ENCODE data around the gene SLC2A1. TPM values are rescaled to one million over a fixed set of nuclear protein-coding genes. Genes with fewer than 3 reads are reported as not detected.
A peak's percentile ranks its signal among the peaks of the same experiment; 100 is the strongest.

The SLC2A1 gene
- total RNA-seq, 2 donors from 2014 or later, result 39.9 to 121 TPM

DNA sequence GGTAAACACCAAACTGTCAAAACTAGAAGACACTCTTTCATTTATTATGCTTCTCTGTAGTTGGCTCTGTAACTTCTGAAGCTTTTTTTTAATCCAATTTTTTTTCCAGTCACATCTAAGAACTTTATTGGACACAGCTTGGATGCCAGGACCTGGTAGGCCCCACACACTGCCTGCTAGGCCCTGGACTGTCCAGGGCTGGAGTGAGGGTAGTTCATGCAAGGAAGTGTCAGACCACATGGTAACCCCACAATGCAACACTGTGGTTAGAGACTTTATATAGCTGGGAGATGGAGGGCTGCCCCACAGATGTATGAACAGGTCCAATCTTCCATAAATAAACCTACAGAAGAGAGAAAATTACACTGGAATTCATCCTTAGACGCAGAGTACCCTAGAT is 7.1 kb downstream of the SLC2A1 start:
- peak in 1 of 2 donors; percentile 33 for ATAC-seq
- no peak for DNase-seq (ENCODE audit: low spot score in 2 of 2)
- H3K27ac Mint-ChIP-seq, result peak overlapping the region in 1 of 2 donors; percentile 81
- peaks cover 7 to 51% of the 10 kb centered on the region in 2 donors for H3K36me3 Mint-ChIP-seq
- no peaks in the 10 kb centered on the region for H3K9me3 Mint-ChIP-seq

DNA sequence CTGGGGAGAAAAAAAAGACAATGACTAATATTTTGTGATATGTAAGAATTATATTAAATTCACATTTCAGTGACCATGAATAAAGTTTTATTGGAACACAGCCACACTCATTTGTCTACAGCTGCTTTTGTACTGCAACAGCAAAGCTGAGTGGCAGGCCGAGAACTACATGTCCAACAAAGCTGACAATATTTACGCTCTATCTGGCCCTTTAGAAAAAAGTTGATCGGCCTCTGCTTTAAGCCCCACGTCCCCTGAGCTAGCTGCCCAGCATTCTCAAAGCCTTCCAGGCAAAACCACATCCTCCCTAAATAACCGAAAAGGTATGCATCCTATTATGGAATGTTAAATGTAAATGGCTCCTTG is 8.6 kb downstream of the SLC2A1 start:
- Mint-ChIP-seq H3K9me3 (no peaks in the 10 kb centered on the region), H3K27ac (peak overlapping the region; percentile 48 to 85), H3K36me3 (peaks cover 0 to 45% of the 10 kb centered on the region in 2 donors)
- ATAC-seq, result no peak
- DNase-seq (ENCODE audit: low spot score in 2 of 2), result no peak

GRCh38 chr1:42949312-42950115 is 9.2 kb downstream of the SLC2A1 start:
- H3K27ac Mint-ChIP-seq, result peak overlapping the region in 1 of 2 donors; percentile 96
- no peak for ATAC-seq
- H3K36me3 Mint-ChIP-seq, result peaks cover 0 to 39% of the 10 kb centered on the region in 2 donors
- H3K9me3 Mint-ChIP-seq, result no peaks in the 10 kb centered on the region
- no peak for DNase-seq (ENCODE audit: low spot score in 2 of 2)

DNA sequence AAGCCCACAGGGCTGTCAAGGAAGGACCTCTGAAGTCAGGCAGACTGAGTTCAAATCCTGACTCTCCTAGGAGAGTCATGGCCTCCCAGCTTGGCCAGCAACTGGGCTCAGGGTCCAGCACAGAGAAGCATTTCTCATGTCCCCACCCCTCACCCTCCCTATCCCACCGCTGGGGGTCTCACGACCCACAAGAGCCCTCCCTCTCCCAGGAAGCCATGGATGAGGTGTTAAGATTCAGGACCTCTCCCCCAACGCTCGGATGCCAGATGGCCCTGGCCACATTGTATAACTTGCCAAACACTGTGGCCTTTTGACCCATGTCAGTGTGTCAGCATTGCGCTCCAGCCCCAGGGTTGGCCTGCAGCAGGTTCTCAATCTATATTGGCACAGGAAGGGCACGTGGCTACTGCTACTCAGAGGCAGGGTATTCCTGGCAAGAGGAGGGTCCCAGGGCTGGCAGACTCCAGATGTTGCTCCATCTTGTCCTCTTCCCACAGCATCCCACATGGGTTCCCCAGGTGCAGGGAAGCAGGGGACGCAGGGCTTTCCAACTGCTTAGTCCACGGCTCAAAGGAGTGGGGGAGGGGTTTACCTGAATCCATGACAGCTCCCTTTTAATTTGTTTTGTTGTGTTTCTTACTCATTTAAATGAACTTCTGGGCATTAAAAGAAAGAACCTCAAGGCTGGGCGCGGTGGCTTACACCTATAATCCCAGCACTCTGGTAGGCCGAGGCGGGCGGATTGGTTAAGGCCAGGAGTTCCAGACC is 10.5 kb downstream of the SLC2A1 start:
- DNase-seq (ENCODE audit: low spot score in 2 of 2) (no peak), ATAC-seq (no peak)
- peak overlapping the region in 1 of 2 donors; percentile 82 for H3K27ac Mint-ChIP-seq
- peaks cover 0 to 42% of the 10 kb centered on the region in 2 donors for H3K36me3 Mint-ChIP-seq
- no peaks in the 10 kb centered on the region for H3K9me3 Mint-ChIP-seq

DNA sequence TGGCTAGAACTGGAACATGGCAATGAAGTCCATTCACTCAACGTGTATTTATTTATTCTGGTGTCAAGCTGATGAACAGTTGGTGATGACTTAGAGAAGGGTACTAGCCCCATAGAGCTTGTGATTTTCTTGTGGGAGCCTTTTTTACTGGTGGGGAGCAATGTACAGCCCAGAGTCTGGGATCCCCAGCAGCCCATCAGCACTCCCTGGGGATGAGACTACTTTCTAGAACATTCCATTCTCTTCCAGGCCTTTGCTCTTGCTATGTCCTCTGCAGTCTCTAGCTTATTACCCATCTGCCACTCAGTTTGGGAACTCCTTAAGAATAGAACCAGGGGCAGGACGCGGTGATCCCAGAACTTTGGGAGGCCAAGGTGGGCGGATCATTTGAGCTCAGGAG is 11.6 kb downstream of the SLC2A1 start:
- Mint-ChIP-seq H3K27ac (peak overlapping the region; percentile 56 to 72), H3K9me3 (no peaks in the 10 kb centered on the region), H3K36me3 (peaks cover 10 to 52% of the 10 kb centered on the region in 2 donors)
- DNase-seq (ENCODE audit: low spot score in 2 of 2) (no peak), ATAC-seq (no peak)

- ATAC-seq, result peak in 1 of 2 donors; percentile 12
- H3K27ac Mint-ChIP-seq, result peak overlapping the region; percentile 56 to 68
- peaks cover 14 to 54% of the 10 kb centered on the region in 2 donors for H3K36me3 Mint-ChIP-seq
- no peak for DNase-seq (ENCODE audit: low spot score in 2 of 2)
- H3K9me3 Mint-ChIP-seq, result no peaks in the 10 kb centered on the region
These were observed 12.4 kb downstream of the SLC2A1 start for GRCh38 chr1:42946120-42946898.

- peak; percentile 25 to 35 for ATAC-seq
- H3K9me3 Mint-ChIP-seq, result no peaks in the 10 kb centered on the region
- H3K36me3 Mint-ChIP-seq, result peaks cover 24 to 55% of the 10 kb centered on the region in 2 donors
- DNase-seq (ENCODE audit: low spot score in 2 of 2), result no peak
- H3K27ac Mint-ChIP-seq, result peak overlapping the region; percentile 52 to 91
These were observed 13.5 kb downstream of the SLC2A1 start for GRCh38 chr1:42945164-42945563.

- Mint-ChIP-seq H3K36me3 (peaks cover 27 to 54% of the 10 kb centered on the region in 2 donors), H3K9me3 (no peaks in the 10 kb centered on the region), H3K27ac (peak overlapping the region; percentile 84 to 91)
- DNase-seq (ENCODE audit: low spot score in 2 of 2) (no peak), ATAC-seq (no peak)
These were observed 14.3 kb downstream of the SLC2A1 start for GRCh38 chr1:42944246-42944928.

DNA sequence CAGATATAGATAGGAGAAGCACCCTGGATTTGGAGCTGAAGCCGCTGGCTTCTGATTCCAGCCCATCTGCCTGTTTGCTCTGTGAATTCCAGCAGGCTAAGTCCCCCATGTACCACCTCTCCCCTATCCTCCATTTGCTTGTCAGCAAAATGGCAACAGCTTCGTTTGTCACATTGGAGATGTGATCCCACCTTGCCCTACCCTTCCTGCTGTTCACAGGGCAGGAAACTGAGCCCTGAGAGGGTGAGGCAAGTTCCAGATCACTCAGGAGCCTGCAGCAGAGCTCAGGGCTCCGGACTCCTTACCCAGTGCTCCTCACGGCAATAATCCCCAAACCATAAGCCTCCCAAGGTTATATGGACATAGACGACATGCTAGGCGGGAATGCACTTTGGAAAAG is 14.9 kb downstream of the SLC2A1 start:
- ATAC-seq, result no peak
- Mint-ChIP-seq H3K27ac (peak overlapping the region; percentile 84 to 91), H3K36me3 (peaks cover 27 to 55% of the 10 kb centered on the region in 2 donors), H3K9me3 (no peaks in the 10 kb centered on the region)
- no peak for DNase-seq (ENCODE audit: low spot score in 2 of 2)

GRCh38 chr1:42943166-42943565 is 15.5 kb downstream of the SLC2A1 start:
- Mint-ChIP-seq H3K36me3 (peaks cover 27 to 53% of the 10 kb centered on the region in 2 donors), H3K9me3 (no peaks in the 10 kb centered on the region), H3K27ac (peak overlapping the region; percentile 76 to 84)
- no peak for DNase-seq (ENCODE audit: low spot score in 2 of 2)
- ATAC-seq, result no peak

DNA sequence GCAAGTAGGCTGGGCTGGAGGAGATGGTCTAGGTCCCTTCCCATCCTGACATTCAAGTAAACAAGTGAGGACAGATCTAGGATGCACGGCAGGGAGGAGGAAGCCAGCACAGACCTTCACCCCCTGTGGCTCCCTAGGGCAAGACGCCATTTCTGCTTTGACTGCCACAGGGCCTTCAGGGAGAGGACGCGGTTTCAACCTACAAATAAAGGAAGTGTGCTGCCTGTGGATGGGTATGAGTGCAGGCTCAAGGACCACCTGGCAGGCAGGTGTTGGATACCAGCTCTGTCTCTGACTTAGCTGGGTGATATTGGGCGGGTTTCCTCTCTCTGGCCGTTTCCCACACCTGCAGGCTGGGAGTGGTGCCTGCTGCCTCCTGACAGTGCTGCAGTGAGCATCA is 16.2 kb downstream of the SLC2A1 start:
- H3K36me3 Mint-ChIP-seq, result peaks cover 30 to 56% of the 10 kb centered on the region in 2 donors
- no peak for ATAC-seq

GRCh38 chr1:42941640-42942330 is 16.9 kb downstream of the SLC2A1 start:
- Mint-ChIP-seq H3K36me3 (peaks cover 36 to 62% of the 10 kb centered on the region in 2 donors), H3K9me3 (no peaks in the 10 kb centered on the region), H3K27ac (peak overlapping the region; percentile 79 to 91)
- DNase-seq (ENCODE audit: low spot score in 2 of 2) (no peak), ATAC-seq (peak in 1 of 2 donors; percentile 5)

More for the DNA sequence above, 16.2 kb downstream of the SLC2A1 start:
- no peak for DNase-seq (ENCODE audit: low spot score in 2 of 2)
- Mint-ChIP-seq H3K9me3 (no peaks in the 10 kb centered on the region), H3K27ac (peak overlapping the region; percentile 76 to 79)

- DNase-seq (ENCODE audit: low spot score in 2 of 2) (no peak), ATAC-seq (peak; percentile 4 to 41)
- Mint-ChIP-seq H3K36me3 (peaks cover 37 to 63% of the 10 kb centered on the region in 2 donors), H3K27ac (peak overlapping the region; percentile 79 to 91), H3K9me3 (no peaks in the 10 kb centered on the region)
These were observed 17.6 kb downstream of the SLC2A1 start for GRCh38 chr1:42940851-42941639.

DNA sequence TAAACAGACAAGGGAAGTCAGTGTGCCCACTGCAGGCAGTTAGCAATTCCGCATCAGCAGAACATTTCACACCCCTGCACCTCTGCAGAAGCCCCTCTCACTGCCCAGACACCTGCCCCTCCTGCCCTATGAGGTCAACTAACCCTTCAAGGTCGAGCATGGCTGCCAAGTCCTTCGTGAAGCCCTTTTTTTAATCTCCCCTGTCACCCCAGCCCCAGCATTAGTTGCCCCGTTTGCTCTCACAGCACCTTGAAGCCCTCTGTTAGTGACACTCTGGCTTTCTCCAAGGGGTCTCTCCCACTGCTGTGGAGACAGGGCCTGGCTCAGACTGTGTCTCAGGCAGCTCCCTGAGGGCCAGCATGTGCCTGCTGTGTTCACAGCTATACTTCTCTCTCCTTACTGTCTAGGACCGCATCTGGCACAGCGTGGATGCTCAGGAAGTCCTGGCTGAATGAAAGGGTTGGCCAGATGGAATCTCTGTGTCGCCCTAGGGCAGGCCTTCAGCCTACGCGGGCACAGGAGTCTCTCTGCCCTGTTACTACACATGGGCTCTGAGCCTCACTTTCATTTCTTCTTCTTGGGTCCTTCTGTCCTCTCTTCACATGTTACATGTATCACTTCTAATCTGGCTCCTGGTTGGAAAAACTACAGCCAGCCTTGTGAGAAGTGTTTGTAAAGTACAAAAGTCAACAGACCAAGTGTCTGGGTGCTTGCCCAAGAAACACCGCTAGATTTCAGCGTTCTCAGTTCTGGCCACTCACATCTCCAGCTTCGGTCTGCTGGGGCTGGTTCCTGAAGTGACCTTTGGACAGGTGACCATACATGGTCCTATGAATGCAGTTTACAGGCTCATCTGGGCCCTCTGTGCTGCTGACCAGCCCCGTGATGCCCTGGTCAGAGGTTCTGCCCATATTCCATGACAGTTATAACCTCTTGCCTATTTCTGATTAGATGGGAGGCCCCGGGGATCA is 19.7 kb downstream of the SLC2A1 start:
- H3K36me3 Mint-ChIP-seq, result peaks cover 37 to 60% of the 10 kb centered on the region in 2 donors
- DNase-seq (ENCODE audit: low spot score in 2 of 2) (no peak), ATAC-seq (no peak)
- H3K9me3 Mint-ChIP-seq, result no peaks in the 10 kb centered on the region
- peak overlapping the region; percentile 85 to 88 for H3K27ac Mint-ChIP-seq

Measured in activated naive CD4-positive, alpha-beta T cell treated with anti-CD3 and anti-CD28 coated beads, Interleukin-2, amount 50 U/mL, for 72 hours (primary cell).